DMS53 (cell line): ENCODE results near the gene PCDH15.

Source experiments
- DNase-seq: peaks from one replicate; lab custom pipeline; 2025; lab: John Stamatoyannopoulos, UW

PCDH15 gene

DNA sequence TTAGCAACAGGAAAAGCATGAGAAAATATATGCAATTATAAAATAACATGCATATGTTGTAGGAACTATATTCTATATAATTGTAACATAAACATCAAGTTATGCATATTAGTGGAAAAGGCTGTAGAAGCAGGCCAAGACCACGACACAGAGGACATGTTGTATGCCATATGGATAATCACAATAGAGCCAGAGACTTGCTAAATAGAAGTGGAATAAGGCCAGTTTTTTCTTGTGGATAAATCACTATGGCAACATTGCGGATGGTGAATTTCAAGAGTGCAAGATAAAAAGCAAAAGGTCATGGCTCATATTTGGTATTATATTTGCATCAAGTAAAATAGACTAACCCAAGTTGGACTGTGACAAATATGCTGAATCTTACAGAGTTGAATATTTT is 93.0 kb downstream of the PCDH15 start:
- peak; percentile 18 for DNase-seq

DNA sequence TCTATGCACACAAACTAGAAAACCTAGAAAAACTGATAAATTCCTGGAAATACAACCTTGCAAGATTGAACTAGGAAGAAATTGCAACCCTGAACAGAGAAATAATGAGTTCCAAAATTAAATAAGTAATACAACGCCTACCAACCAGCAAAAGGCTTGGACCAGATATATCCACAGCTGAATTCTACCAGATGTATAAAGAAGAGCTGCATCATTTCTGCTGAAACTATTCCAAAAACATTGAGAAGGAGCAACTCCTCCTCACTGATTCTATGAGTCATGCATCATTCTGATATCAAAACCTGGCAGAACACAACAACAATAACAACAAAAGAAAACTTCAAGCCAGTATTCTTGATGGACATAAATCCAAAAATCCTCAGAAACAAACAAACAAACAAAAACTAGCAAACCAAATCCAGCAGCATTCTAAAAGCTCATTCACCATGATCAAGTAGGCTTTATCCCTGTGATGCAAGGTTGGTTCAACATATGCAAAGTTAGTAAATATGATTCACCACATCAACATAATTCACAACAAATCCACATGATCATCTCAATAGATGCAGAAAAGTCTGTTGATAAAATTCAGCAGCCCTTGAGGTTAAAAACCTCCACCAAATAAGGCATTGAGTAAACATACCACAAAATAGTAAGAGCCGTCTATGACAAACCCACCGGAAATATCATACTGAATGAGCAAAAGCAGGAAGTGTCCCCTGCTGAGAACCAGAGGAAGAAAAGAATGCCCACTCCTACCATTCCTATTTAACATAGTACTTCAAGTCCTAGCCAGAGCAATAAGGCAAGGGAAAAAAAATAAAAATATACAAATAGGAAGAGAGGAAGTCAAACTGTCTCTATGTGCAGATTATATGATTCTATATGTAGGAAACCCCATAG is 98.2 kb downstream of the PCDH15 start:
- no peak for DNase-seq

DNA sequence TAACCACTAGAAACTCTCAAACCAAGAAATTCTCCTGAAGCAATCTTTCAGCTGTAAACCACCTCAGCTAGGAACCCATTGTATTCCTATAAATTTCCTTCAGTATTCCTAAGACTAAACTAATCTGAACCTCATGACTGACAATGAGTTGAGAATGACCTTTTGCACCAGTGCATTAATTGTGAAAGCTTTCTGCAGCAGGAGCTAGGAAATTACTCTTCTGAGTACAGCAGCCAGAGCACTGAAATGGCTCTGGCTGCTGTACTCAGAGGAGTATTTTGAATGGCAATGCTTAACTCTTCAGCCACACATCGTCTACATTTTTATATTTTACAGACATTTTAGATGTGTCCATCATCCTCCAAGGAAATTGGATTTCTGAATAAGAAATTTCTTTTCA is 109.7 kb downstream of the PCDH15 start:
- DNase-seq = no peak

DNA sequence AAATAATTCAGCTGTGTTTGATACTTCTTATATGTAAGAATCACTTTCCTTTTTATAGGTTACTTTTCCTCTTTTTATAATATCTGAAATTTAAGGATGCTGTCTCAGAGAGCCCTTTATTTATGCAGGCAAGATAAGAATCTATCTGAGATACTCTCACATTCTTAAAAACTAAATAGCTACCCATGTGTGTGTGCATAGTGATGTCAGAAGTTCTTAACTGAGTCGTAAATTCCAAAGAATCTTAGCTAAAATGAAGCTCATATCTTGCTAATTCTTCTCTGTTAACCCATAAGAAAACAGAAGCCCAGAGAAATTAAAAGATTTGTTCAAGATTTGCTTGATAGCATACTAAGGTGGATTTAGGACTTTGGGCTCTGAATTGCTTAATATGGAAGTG is 118.5 kb downstream of the PCDH15 start:
- DNase-seq = no peak

DNA sequence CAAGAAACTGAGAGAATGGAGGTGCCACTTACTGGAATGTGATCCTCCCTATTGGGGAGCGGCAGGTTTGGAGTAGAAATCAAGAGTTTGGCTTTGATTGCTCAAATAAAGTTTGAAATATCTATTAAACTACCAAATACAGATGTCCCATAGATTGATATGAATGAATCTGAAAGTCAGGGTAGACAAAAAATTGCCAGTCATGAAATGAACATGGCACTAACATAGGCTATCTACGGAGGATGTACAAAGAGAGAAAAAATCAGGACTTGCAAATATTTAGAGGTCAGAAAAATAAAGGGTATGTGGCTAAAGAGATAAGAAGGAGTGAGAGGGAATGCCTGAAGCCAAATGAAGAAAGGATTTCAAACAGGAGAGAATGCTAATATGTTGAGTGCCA is 119.9 kb downstream of the PCDH15 start:
- DNase-seq = no peak

DNA sequence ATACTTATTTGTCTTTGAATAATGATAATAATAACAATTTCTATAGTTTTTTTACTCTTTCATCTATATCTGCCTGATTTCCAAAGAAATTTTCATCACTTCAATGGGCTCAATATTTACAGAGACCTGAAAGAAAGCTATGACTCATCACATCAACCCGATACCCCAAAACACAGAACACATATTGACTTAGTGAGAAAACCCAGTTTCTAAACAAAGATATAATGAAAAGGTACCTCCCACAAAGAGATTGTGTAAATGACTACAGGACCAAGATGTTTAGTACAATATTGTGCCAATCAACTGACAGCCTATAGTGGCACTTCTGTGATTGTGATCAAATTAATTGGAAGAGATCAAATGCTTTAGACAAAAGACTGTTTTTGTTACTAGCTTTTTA is 133.9 kb downstream of the PCDH15 start:
- peak; percentile 94 for DNase-seq

DNA sequence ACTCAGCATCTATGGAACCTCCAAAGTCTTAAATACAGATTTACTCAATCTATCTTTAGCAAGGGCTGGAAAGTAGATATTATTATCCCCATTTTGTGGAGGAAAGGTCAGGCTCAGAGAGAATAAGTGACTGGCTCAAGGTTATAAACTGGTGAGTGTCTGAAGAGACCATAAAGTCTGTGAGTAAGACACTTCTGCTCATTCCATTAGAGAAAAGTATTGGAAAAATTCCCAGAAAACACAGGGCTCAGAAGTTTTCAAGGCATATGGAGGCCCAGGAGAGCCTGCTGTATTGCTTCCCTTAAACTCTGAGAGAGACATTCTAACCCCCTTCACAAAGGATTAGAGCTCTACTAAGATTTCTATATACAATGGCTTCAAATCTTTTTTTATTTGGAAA is 134.8 kb downstream of the PCDH15 start:
- peak; percentile 24 for DNase-seq

DNA sequence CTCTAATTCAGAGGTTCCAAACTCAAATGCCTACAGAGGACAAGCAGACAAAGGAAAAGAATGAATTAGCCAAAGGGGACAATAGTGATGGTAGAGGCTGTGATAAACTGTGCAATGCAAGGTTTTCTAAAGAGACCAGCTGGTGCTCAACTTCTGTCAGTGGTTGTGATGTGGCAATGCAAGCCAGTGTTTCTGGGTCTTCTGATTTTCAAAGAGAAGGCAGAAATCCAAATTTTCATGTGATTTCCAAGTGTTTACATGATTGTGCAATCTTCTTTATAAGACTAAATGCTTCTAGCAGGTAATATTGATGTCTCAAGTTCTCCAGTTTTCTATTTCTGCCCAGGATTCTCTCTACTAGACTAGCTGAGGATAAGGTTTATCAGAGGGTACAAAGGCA is 135.9 kb downstream of the PCDH15 start:
- peak; percentile 9 for DNase-seq

DNA sequence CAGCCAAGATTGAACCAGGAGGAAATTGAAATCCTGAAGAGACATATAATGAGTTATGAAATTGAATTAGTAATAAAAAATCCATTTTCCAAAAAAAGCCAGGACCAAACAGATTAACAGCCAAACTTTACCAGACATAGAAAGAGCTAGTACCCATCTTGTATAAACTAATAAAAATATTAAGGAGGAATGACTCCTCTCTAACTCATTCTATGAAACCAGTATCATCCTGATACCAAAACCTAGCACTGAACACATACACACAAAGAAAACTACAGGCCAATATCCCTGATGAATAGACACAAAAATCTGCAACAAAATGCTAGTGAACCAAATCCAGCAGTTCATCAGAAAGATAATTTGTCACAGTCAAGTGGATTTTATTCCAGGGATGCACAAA is 140.6 kb downstream of the PCDH15 start:
- DNase-seq = no peak

DNA sequence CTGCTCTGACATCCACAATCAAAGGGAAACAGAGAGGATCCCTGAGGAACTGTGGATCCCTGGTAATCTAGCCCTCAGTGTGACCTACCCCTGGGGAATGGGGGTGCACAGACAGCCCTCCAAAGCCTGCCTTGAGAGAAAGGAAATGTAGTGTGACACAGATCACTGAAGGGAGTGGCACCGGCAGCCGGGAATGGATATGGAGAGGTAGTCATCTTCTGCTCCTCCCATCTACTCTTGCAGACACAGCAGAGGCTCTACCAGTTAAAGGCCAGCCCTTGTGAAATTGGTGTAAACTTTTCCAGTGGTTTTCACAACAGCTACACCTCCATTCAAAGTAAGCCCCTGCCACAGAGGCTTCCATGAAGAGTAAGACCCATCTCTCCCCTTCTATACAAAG is 144.4 kb downstream of the PCDH15 start:
- DNase-seq = no peak

DNA sequence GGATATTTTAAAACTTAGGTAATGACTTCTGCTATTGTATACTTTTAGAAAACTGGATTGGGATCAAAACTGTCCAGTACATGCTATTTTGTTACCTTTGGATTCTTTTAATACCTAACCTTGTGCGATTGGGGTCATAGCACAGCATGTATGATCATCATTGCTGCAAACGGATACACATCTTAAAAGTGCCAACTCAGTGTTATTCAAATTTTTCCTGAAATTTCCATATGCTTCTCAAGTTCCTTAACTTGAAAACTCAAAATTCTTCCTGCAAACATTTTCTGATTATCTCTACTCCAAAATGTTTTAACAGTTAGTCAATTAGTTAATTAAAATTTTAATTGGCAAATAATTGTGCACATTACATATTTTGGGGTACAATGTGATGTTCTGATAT is 147.5 kb downstream of the PCDH15 start:
- DNase-seq = no peak

DNA sequence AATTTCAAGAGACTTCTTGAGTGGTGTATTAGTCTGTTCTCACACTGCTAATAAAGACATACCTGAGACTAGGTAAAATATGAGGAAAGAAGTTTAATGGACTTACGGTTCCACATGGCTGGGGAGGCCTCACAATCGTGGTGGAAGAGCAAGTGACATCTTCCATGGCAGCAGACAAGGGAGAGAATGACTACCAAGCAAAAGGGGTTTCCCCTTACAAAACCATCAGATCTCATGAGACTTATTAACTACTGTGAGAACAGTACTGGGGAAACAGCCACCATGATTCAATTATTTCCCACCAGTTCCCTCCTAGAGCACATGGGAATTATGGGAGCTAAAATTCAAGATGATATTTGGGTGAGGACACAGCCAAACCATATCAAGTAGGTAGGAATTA is 150.5 kb downstream of the PCDH15 start:
- DNase-seq = no peak

DNA sequence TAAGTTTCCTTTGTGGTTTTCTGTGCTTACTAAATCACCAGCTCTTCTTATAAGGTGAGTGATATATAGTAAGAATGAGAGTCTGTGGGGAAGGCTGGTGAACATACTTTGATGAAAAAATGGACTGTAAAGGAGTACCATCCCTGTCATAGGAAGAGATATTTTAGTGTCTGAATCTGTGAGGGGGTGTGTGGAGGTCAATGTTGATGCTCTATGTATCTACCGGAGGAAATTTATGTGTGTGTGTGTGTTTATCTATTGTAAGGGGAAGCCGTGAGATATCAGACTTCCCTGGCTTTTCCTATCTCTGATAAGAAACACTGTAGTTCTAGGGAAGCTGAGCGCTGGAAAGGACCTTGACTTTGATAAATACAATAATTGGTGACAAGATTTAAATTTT is 179.0 kb downstream of the PCDH15 start:
- DNase-seq = no peak

DNA sequence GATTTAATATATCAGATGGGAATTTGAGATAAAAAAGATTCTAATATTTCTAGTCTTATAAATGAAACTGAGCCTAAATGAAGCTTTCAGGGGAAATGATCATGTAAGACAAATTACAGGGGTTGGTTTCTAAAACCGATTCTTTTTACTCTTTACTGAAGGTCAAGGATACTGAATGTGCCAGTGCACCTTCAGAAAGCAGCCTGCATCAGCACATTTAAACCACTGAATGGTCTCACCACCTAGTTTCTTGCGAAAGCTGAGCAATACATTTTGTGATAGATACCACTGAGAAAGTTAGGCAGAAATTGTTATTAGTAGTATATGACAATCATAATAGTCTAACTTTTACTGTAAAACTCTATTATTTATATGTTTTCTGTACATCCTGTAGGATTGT is 180.7 kb downstream of the PCDH15 start:
- DNase-seq = no peak

DNA sequence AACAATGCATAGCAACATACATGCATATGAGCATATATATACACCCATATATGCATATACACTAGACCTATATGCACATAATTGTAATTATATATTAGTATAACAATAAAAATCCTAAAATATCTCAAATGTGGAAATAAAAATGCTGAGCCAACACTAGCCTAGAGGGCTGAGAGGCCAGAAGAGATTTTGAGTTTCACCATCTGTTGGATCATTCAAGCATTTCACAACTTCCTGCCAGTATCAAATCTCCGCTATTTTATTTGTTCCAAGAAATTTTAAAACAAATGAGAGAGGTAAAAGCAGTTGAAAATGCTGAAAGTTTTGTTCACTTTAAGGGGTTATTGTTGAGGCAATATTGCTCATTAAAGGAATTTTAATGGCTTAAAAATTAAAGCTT is 187.0 kb downstream of the PCDH15 start:
- no peak for DNase-seq

DNA sequence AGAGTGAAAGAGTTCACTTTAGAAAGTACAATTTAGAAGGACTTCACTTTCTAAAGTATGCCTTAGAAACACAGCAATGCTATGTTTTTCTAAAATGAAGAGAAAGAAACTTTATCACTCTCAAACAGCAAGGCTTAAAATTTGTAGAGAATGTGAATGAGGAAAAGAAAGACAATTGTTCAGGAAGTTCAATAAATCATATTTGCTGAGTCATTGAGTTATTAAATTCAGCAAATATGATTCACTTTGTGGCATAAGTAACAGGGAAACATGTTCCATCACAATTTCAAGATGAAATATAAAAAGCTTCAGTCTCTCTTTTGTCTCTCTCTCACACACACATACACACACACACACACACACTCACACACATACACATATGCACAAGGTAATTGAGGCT is 187.9 kb downstream of the PCDH15 start:
- peak; percentile 39 for DNase-seq

DNA sequence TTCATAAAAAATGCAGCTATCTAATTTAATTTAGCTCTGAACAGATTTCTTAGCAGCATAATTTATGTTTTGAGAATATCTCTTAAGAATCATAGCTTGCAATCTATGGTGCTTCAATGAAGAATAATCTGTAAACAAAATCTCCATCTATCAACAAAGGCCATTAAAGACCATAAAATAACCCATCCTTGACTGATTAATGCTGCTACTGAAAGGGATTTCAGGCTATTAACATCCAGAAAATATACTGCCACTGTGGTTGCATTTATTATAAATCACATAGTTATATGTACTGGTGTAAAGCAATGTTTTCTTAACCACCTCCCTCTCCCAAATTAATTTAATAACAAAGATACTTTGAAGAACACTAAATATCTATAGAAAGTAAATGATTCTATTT is 191.6 kb downstream of the PCDH15 start:
- no peak for DNase-seq

DNA sequence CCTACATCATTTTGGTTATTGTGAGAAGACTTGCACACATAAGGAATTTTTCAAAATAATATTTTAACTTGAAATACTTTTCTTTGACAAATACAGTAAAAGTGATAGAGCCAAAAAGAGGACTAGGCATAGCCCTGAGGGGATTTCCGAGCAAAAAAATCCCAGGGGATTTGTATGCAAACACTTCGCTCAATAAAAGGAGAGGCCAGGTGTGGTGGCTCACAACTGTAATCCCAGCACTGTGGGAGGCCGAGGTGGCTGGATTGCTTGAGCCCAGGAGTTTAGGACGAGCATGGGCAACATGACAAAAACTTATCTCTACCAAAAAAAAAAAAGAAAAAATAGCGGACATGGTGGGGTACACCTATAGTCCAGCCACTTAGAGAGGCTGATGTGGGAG is 193.0 kb downstream of the PCDH15 start:
- DNase-seq = no peak

DNA sequence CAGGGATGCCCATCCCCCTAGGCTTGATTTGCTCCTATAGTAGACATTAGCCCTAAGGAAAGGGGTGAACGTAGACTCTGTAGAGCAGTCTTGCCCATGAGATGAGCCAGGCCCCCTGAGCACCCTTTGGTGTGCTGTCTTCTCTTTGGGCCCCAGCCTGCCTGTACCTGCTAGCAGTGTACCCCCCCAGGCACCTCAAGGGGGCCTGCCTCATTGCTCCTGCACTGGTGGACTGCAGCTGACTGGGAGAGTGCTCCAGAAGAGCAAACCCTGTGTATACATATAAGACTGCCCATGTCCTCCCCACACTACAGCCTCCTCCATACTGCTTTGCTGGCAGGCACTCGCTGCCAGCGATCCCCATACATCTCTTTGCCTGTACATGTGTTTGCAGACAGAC is 206.7 kb downstream of the PCDH15 start:
- no peak for DNase-seq

DNA sequence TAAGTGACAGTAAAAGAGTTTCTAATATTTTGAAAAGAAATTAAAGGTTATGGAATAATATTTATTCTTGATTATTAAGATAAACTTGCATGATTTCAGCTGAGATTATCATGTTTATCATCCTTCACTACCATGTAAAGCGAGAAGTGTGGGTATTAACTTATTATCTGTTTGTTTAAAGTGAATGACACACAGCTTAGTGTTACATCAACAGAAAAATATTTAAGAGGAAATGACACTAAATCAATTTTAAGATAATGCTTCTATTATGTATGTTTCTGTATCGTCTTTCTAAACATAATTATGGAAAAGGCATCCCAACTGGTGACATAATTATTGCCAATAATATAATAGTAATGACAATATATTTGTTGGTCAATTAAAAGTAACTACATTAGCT is 213.1 kb downstream of the PCDH15 start:
- DNase-seq = peak; percentile 52

DNA sequence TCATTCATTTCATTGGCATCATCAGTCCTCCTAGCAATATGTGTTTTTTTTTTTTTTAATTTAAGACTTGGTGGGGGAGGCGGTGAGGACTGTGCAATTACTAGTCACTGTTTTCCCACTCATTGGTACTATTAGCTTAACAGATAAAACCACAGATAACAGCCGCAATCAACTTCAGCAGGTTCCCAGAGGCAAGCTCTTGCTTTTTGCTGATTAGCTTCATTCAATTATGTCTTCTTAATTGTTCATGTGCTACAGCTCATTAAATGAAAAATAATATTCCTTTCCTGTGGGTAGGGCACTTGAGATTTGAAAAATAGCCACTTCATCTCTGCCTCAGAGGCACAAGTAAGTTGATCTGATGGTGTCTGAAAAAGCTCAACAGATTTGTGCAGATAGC is 215.5 kb downstream of the PCDH15 start:
- DNase-seq = no peak

DNA sequence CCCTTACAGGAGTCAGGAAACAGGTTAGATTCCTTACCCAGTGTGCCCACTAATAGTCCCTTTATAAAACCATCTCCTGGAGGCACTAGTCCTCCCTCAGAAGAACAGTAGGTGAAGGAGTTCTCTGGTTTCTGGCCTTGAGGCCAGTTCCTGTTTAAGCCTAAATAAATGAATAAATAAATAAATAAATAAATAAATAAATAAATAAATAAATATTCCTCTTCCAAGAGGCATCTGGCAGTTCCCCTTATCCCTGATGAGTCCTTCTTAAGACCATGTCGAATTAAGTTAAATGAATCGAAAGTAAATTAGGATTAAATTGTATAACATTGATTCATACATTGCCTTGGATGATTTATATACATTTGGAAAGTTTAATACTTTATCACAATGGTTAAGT is 223.3 kb downstream of the PCDH15 start:
- DNase-seq = no peak

DNA sequence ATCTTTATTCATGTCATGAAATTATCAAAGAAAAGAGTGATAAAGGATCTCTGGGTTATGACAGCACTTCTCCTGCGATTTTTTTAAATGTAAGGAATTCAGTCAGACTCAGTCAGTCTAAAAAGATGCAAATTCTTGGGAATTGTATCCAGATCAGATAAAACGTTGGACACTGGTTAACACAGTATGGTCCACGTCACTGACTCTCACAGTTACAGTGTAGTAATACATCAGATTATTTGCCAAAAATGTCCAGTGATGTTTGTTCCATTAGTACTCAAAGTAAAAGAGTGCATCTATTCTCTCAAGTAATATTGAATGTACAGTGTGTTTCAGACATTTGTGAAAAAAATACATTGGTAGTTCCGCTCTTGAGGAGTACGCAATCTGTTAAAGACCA is 224.5 kb downstream of the PCDH15 start:
- no peak for DNase-seq

DNA sequence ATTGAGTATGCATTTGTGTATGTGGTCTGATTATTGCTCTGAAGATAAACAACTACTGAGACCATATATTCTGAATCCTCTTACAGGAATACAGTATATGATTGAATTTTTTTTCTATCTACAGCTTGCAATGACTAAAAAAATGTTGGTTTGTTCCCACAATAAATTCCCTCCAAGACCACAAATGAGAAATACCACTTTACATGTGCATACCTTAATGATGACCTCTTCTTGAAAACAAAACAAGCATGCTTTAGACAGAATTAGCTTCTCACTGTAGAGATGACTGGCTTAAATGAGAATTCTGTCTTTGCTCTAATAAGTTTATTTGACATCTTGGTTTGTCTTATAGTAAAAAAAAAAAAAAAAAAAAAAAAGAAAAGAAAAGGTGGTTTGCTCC is 241.5 kb downstream of the PCDH15 start:
- DNase-seq = no peak
